Germinal center (tissue), 1 donor: ENCODE measurements around the gene P2RY12.
"Not testable (repeated sequence)": the region's sequence is repeated elsewhere in the genome, so short reads cannot be mapped to it uniquely, and the experiment has no call there.

Source experiments
- DNase-seq: peaks from one replicate; pipeline ENCODE4 v3.0.0; 2012; ENCODE audit warnings: mixed read lengths, low spot score

Gene P2RY12

DNA sequence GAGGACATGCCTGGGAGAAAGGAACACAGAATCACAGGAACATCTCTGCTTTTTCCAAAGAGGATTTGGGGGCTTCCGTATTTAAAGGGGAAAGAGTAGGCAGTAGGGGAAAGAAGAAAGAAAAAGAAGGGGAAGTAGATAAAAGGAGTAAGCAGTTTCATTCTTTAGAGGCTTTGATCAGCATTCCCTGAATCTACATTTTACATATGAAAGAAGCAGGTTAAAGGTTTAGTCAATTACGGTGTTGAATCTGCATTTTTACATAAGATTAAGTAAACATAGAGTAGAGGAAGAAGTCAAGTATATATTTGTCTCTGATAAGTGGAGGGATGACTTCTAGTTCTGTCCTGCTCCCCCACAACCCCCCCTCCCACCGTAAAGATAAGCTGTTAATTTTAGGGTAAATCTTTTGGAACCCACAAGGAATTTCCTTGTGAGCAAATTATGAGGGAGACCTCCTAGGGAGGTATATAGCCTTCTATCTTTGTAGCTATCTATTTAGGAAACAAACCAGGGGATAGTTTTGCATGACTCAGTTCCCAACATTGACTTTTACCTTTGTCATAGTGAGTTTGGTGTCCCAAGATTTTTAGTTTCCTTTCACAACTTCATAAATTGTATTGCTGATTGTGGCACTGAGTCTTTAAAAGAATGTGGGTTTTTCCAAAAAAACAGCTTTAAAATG lies 8.7 kb upstream of the P2RY12 start:
- no peak for DNase-seq

DNA sequence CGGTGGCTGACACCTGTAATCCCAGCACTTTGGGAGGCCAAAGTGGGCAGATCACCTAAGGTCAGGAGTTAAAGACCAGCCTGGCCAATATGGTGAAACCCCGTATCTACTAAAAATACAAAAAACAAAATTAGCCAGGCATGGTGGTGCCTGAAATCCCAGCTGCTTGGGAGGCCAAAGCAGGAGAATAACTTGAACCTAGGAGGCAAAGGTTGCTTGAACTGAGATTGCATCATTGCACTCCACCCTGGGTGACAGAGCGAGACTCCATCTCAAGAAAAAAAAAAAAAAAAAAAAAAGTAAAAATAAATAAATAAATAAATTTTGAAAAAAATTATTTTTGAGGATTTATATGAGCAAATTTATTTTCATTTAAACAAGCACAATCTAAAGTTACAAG lies 7.6 kb upstream of the P2RY12 start:
- not testable (repeated sequence) for DNase-seq

DNA sequence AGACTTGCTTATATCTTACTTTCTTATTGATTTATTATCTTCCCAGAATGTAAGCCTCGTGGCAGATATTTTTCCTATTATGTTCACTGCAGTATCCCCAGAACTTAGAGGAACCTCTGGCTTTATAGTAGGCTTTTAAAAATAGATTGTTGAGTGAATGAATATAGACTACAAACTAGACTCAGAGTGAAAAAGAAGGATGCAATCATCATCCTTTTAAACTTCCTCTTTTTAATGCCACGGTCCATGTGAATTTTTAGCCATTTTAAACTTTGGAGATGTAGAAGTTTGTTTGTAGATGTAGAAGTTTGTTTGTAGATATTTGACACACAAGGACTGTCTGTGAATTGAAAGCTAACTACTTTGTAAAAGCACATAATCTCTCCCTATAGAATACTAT lies 7.2 kb upstream of the P2RY12 start:
- no peak for DNase-seq

DNA sequence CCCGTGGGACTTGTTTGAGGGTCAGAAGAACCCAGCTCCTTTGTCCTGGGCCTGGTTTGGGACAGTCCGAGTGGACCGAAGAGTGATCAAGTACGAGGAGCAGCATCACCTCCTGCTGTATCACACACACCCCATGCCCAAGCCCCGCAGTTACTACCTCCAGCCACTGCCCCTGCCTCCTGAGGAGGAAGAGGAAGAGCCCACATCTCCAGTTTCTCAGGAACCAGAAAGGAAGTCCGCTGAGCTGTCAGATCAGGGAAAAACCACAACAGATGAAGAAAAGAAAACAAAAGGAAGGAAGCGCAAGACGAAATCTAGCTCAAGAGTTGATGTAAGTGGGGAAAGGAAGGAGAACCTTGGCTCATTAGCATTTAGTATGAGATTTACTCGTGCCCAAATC lies 3.3 kb upstream of the P2RY12 start:
- no peak for DNase-seq

DNA sequence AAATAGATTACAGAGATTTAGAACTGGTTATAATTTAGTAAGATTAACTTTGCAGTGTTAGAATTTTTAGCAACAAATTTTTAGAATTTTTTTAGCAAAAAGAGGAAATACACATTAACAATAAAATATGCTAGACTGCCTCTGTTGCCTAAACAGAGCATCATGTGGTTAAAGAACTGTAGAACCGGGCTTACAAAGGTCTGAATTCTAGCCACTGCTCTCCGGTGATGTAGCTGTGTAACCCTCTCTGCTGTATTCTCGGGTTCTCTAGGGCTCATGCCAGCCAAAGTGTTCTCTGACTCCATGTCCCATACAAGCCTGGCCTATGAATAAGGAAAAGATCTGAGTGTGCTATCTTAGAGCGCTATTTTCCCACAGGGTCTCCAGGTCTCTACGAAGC lies 2.9 kb upstream of the P2RY12 start:
- DNase-seq = no peak

DNA sequence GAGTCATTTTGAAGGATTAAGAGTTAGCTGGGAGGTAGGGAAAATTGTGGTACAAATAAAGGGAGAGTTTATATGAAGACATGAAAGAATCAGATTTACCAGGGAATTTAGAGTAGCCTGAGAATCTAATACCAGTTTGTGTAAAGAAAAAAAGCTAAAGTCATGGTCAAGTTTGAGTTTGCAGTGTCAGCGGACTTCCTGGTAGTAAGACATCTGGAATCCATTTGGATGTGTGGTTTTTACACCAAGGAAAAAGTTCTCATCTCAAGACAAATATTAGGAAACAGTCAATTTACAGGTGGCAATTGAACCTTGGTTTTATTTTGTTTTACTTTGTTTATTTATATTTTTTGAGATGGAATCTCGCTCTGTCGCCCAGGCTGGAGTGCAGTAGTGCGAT lies 1.5 kb upstream of the P2RY12 start:
- DNase-seq = no peak

DNA sequence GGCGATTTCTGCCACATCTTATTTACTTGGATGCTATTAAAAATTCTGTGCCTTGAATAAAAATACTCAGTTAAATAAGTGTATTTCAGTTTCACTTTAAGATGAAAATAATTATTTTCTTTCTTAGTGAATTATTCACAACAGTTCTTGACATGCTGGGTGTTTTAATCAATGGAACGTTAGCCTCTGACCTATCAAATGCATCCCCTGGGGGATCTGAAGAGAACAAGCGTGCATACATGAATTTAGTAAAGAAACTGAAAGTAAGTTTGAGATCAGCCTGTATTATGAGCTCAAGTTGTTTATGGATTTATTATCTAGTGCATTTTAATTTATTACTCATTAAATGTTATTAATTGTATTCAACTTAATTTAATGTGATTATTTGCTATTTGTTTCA lies 597 bp downstream of the P2RY12 start:
- peak; percentile 30 for DNase-seq

DNA sequence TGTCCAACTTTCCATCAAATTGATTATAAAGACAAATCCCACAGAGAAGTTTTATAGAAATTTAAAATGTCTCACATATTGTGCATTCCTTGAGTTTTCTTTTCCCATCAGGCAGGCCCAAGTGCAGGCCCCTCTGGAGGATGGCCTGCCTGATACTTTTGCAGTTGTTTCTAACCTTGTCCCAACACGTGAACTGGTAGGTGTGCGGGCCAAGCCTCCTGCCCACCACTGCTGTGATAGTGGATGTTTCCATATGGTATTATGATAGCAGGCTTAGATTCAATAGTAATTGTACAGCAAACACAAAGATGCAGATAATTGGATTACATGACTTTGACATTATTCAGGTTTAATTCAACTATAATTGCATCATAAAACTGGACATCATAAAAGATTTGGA lies 1.4 kb downstream of the P2RY12 start:
- no peak for DNase-seq

DNA sequence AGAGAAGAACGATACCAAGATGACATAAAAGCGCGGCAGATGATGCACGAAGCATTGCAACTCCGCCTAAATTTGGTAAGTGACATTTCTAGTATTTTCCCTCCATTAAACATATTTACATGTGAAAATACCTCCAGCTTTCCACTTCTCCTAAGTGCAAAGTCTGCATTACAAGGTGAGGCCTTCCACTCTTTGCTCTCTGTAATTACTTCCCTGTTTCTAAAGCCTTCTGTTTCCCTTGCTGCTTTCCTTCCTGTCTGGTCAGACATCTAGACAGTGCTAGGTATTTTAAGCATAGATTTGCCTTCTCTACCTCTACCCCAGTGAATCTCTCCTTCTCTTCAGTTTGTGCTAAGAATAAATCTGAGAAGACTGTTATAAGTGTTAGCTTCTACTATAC lies 1.9 kb downstream of the P2RY12 start:
- no peak for DNase-seq

DNA sequence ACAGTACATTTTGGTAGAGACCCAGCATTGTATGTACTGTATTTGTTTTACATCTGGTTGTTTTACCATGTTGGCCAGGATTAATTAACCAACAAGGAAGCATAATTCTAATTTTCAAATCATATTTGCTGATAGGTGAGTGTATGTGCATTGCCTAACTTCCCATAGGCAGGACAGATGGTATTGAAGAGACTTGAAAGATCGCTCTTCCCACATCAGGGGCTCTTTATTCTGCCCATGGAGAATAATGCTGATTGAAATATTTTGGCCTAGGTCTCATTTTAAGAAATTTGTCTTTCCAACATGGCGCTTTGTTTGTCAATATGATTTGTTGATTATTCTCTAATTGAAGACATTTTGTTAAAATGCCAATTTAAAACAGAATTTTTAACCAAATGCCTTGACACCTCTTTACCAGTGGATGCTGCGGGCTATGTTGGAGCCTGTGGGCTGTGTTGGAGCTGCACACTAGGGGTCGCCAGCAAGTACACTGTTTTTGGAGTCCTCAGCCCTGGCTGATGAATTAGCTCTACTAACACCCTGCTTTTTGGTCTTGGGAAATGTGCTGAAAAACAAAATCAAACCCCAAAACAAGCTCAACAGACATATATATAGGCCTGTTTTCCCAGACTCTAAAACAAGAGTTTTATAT lies 5.3 kb downstream of the P2RY12 start:
- DNase-seq = peak; percentile 42

DNA sequence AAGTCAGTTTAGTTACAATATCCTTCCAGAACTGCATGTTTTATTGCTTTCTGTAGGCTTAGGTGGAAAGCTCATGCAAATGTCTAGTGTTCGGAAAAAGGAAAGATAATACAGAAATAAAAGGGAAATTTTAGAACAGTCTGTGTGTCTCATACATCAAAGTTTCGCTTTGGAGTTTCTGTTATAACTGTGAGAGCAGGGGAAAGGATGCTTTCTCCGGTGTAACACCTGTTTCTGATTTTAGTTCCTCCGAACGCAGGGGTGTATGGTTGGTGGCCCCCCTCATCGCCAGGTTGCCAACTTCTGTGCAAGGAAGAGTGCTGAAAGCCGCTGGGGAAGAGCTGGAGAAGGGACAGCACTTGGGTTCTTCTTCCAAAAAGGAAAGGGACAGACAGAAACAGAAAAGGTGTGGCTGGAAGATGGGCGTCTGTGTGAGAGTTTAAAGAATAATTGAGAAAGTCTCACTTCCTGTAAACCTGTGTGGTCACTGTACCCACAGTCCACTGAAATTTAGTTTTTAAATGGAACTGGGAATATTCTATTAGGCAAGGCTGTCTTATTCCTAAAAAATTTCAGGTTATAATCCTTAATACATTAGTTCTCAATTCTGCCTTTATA lies 6.7 kb downstream of the P2RY12 start:
- peak; percentile 38 for DNase-seq

DNA sequence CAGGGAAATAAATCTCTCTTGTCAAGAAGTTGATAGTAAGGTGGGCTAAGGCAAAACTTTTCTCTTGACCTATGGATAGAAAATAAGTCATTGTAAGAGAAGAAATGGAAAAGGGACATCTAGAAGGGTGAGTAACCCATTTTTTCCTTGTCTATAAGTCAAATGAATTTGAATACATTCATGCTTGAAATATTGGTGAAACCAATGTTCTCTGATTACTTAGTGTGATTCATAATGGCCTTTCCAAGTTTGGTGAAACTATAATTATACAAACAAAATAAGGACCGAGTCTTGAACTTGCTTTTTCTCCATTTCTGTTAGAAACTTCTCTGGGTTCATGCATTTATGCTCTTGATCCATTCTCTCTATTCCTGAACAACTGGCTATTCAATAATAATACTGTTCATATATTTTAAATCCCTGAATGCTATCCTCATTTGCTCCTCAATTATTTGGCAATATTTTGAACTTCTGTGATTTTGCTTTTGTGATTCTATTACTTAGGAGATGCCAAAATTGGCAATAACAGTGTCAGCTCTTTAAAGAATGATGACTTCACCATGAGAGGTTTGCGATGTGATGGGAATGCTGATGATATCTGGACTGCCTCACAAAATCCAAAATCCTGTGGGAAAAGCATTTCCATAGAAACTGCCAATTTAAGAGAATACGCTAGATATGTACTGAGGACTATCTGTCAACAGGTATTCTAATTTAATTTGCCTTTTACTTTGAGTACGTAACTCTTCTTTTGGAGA lies 12.3 kb downstream of the P2RY12 start:
- no peak for DNase-seq

DNA sequence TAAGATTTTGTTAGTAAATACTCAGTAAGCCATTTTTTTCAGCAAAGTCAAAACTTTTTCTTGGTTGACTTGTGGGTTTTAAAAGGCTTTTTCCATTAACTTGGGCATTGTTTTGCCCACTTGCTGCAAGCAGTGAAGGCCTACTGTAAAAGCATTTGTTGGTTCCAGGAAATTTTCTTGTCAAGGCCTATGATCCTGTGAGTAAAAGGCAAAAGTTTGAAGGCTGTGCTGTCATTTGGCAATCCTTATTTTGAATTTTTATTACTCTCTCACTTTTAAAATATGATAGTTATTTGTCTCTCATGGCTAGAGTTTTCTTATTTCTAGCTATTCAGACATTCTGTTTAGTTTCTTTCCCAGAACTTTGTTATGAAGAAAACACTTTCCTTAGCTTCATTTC lies 13.0 kb downstream of the P2RY12 start:
- no peak for DNase-seq

DNA sequence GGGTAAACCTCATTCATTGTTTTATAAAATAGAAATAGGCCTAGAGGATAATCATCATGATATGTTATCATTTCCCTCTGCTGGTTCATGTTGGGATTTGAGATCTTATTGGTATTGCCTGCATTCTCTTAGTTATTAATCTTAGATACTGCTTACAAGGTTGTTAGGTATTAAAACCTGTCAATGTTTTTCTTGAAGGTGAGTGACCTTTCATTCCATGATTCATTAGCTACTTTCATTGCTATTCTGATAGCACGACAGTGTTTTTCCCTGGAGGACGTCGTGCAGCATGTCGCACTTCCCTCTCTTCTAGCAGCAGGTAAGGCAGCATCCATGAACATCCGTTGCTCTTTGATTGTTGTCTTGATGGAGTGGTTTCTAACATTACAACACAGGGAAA lies 17.1 kb downstream of the P2RY12 start:
- no peak for DNase-seq

DNA sequence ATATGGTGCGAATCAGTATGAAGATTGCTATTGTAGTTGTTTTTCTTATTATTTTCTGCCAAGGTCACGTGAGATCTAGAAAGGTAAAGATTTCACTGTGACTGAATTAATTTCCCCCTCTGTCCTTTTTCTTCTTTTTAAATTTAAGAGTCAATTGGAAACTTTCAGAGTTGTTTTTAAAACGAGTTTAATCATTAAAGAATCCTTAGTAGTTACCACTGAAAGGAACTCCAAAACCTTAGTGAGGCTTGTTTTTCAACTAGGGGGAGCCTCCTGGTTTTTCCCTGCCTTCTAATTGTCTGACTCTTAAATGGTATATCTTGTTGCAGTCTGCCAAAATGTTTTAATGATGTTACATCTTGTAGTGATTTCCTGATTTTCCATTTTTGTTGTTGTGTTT lies 17.6 kb downstream of the P2RY12 start:
- DNase-seq = no peak

DNA sequence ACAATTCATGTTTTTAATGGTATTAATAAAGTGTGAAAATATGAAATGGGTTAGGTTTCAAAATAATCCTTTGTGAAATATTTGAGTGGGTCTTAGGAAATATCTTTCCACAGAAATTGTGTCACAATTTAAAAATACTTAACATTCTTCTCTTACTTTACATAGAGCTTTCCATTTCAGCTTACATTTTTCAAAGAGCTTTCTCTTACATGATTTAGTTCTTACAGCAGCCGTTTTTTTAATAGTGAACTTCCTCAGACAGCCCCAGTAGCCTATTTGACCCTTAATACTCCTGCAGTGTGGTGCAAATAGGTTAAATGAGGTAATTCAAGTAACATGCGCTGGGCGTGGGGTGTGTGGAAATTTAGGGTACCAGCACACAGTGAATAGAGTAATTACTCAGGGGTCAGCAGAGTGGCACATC lies 21.8 kb downstream of the P2RY12 start:
- no peak for DNase-seq

DNA sequence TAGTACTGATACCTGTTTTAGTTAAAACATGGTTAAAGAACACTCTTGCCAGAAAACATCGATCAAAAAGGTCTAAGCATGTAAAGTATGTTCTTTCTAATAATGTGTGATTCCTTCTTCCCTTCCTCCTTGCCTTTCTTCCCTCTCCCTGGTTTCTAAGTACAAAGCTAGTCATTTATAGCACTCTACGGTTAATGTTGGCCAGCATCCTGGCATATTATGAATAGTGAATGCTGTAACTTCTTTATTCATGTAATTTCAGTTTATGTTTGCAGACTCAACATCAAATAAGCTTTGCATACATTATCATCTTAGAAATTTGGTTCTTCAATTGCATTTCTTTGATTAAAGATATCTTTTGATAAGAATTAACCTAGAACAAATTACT lies 27.1 kb downstream of the P2RY12 start:
- no peak for DNase-seq

DNA sequence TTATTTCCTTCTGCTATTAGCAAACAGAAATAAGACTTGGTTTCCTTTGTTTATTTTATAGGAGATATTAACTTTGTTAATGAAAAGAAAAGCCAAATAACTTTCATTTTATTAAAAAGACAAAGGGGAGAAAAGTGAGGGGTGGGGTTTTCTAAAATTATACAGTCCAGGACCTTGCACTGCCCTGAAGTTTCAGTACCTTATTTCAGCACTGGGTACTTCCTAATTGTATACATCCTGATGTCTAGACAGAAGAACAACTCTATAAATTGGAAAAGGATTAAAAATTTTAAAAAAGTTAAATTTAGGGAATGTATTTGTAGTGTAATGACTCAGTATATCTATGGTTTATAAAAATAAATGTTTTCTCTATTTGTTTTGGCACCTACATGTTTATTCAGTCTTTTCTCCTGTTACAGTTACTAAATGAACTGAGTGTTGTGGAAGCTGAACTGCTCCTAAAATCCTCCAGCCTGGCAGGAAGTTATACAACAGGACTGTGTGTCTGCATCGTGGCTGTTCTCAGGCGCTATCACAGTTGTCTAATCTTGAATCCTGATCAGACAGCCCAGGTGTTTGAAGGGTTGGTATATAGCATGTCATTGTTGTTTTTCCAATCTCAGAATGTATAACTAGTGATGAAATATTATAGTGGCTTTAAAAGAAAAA lies 27.6 kb downstream of the P2RY12 start:
- no peak for DNase-seq

DNA sequence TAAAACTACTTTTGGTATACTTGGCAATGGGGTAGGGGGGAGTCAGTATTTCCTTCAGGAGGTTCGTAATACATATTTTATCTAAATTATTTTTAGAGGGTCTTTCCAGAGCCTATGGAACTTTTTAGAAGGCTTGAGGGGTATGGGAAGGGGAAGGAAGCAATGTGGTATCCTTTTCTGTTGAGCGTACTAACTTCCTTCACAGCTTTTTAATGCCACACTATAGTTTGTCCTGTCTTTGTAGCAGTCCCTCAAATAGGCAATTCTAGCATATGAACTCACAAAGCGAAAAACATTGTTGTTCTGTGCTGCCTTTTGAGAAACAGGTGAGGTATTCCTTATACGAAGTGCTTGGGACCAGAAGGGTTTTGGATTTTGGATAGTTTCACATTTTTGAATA lies 32.9 kb downstream of the P2RY12 start:
- no peak for DNase-seq

DNA sequence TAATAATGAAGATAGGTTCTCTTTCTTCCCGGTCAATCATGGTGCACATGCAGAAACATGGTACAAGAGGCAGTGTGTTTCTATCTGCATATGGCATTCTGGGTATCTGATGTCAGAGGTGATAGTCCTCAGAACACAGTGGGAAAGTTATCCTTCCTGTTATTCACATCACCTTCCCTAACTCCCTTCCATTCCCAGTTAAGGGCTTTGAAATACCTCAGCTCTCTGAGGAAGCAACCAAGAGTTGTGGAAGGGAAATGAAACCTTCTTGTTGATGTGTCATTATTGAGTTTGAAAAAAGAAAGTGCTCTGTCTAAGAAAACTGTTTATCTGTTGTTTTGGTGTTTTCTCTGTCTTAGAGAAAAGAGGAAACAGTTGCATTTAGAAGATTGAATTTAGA lies 33.3 kb downstream of the P2RY12 start:
- DNase-seq = peak; percentile 3

DNA sequence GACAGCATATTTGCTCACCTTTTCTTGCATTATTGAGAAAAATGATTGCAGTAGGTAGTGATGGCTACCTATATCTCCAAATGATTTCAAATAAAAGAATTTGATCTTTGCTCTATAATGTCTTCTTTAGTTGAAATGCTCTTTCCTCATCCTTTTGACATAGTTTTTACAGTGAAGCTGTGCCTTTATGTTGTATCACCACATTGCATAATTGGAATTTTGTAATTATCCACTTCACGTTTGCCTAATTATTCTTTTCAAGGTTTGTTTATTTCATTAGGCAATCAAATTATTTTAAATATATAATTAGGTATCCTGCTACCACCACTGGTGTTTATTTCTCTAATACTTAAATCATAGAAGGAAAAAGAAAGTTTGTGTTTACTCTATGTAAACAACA lies 33.9 kb downstream of the P2RY12 start:
- DNase-seq = no peak

DNA sequence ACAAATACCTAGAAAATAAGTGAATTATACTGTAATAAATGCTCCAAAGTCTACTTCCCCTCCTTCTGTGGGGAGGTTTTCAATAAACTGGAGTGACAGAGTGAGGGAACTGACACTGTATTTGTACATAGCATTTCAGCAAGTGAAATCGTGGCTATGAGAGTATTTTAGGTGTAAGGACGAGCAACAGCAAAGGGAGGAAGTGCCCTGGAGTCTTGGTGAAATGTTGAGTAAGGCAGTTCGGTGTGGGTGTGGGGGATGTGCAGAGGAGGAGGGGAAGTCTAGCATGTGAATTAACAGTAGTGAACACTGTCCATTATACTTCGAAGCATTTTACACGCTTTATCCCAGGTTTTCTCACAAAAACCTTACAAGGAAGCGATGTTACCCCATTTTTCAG lies 37.1 kb downstream of the P2RY12 start:
- DNase-seq = no peak
